Measurements from ENCODE around the gene DNMBP. TPM values are rescaled to one million over a fixed set of nuclear protein-coding genes. Genes with fewer than 3 reads are reported as not detected.
A peak's percentile ranks its signal among the peaks of the same experiment; 100 is the strongest.

Gene DNMBP
- total RNA-seq, 1 experiment from 2014 or later, result 19.7 TPM

- Mint-ChIP-seq H3K27ac (peak overlapping the region; percentile 99), H3K27me3 (ENCODE audit: low read depth) (no peaks in the 10 kb centered on the region), H3K4me3 (peak overlapping the region; percentile 68), H3K4me1 (peaks cover 68% of the 10 kb centered on the region), H3K36me3 (peaks cover 9% of the 10 kb centered on the region; the same call in 1 of the 2 replicates), H3K9me3 (0 out of 2 replicates have a peak, but pooled peaks cover 5% of the 10 kb centered on the region)
- CTCF ChIA-PET, result interaction anchor here (0.6 to 1.6 kb wide), 7 partner anchors 24 to 128 kb away, joined by 3 to 13 read pairs (median 5); partner anchors contain the start of gene DNMBP
- ATAC-seq, result peak; percentile 49
- peak; percentile 73 for DNase-seq (ENCODE audit: low spot score)
- POLR2A ChIA-PET, result interaction anchor here (0.7 to 1.0 kb wide), 4 partner anchors 34 to 126 kb away, joined by 3 read pairs; no protein-coding TSS in a partner anchor
- TF ChIP-seq ZNF425 (CRISPR knock-in tag; conservative IDR thresholded peaks at IDR 0.05) (no peak), JUN (CRISPR knock-in tag; IDR thresholded peaks at IDR 0.05) (no peak), USF1 (CRISPR knock-in tag; IDR thresholded peaks at IDR 0.05) (peak; percentile 24; the same call in 1 of the 2 replicates), TEAD1 (CRISPR knock-in tag; IDR thresholded peaks at IDR 0.05) (0 out of 2 replicates have a peak, but pooled peaks have one; percentile 26), NR3C1 (CRISPR knock-in tag; conservative IDR thresholded peaks at IDR 0.05; ENCODE audit: low read depth) (no peak), RELA (CRISPR knock-in tag; IDR thresholded peaks at IDR 0.05; ENCODE audit: borderline replicate concordance) (no peak), FOXJ3 (CRISPR knock-in tag; IDR thresholded peaks at IDR 0.05; ENCODE audit: borderline replicate concordance) (no peak), TEAD4 (CRISPR knock-in tag; IDR thresholded peaks at IDR 0.05) (no peak), ESRRA (CRISPR knock-in tag; IDR thresholded peaks at IDR 0.05; ENCODE audit: borderline replicate concordance) (no peak), AR (CRISPR knock-in tag; IDR thresholded peaks at IDR 0.05) (no peak), CDX4 (CRISPR knock-in tag; IDR thresholded peaks at IDR 0.05; ENCODE audit: borderline replicate concordance) (no peak), ZNF219 (CRISPR knock-in tag; IDR thresholded peaks at IDR 0.05; ENCODE audit: borderline replicate concordance) (no peak), ARID4B (CRISPR knock-in tag; IDR thresholded peaks at IDR 0.05; ENCODE audit: borderline replicate concordance) (no peak), SOX15 (CRISPR knock-in tag; IDR thresholded peaks at IDR 0.05) (no peak), ATF2 (CRISPR knock-in tag; IDR thresholded peaks at IDR 0.05; ENCODE audit: borderline replicate concordance, low read depth) (no peak), ZSCAN18 (CRISPR knock-in tag; IDR thresholded peaks at IDR 0.05) (no peak), MXD4 (CRISPR knock-in tag; IDR thresholded peaks at IDR 0.05; ENCODE audit: borderline replicate concordance) (no peak), ETV6 (CRISPR knock-in tag; IDR thresholded peaks at IDR 0.05) (no peak), ZBTB43 (CRISPR knock-in tag; IDR thresholded peaks at IDR 0.05) (no peak), HMGA2 (CRISPR knock-in tag; IDR thresholded peaks at IDR 0.05) (no peak), ZNF416 (CRISPR knock-in tag; IDR thresholded peaks at IDR 0.05) (no peak)
Observed at GRCh38 chr10:99917963-99918825, 91.6 kb downstream of the DNMBP start.
